SK-N-MC (cell line): ENCODE data around the gene PPIL1.

Experiments
- DNase-seq: peaks from one replicate; pipeline ENCODE4 v3.0.0-alpha.2; 2011; ENCODE audit warnings: low read depth, low spot score
- H3K27ac ChIP-seq: fragments of 200-600 bp; sonication (generic); 2 replicates; pipeline ENCODE4 v1.5.1; 2016; ENCODE audit warnings: mixed run types
- H3K36me3 ChIP-seq: fragments of 200-600 bp; sonication (generic); 2 replicates; pipeline ENCODE4 v1.6.1; 2017; ENCODE audit warnings: antibody characterized with exemption, low read length, mixed read lengths; ENCODE audit not compliant: insufficient read depth
- H3K4me3 ChIP-seq: fragments of 200-600 bp; sonication (generic); 2 replicates; pipeline ENCODE4 v1.5.1; 2016
- H3K9ac ChIP-seq: fragments of 200-600 bp; sonication (generic); 2 replicates; pipeline ENCODE4 v1.8.0; 2017; ENCODE audit warnings: mixed run types, mixed read lengths; ENCODE audit not compliant: insufficient read length
- H3K9me3 ChIP-seq: fragments of 200-600 bp; sonication (generic); 2 replicates; pipeline ENCODE4 v1.6.1; 2017; ENCODE audit warnings: low read depth, mild to moderate bottlenecking, antibody characterized with exemption, low read length, moderate library complexity, mixed read lengths
- EZH2 ChIP-seq: fragments of 200-600 bp; sonication (generic); IDR thresholded peaks from one replicate; pipeline ENCODE4 v1.6.1; 2017; ENCODE audit warnings: antibody characterized with exemption
- FOXP2 ChIP-seq: optimal IDR thresholded peaks from 2 replicates; pipeline ENCODE3; 2011; ENCODE audit warnings: mild to moderate bottlenecking, moderate library complexity; ENCODE audit not compliant: insufficient read depth; ENCODE audit errors: extremely low read length, control extremely low read depth
- POLR2AphosphoS5 ChIP-seq: IDR thresholded peaks from 2 replicates; pipeline ENCODE4 v1.6.1; 2012; ENCODE audit warnings: mild to moderate bottlenecking, low read depth, low read length, borderline replicate concordance

The PPIL1 gene

DNA sequence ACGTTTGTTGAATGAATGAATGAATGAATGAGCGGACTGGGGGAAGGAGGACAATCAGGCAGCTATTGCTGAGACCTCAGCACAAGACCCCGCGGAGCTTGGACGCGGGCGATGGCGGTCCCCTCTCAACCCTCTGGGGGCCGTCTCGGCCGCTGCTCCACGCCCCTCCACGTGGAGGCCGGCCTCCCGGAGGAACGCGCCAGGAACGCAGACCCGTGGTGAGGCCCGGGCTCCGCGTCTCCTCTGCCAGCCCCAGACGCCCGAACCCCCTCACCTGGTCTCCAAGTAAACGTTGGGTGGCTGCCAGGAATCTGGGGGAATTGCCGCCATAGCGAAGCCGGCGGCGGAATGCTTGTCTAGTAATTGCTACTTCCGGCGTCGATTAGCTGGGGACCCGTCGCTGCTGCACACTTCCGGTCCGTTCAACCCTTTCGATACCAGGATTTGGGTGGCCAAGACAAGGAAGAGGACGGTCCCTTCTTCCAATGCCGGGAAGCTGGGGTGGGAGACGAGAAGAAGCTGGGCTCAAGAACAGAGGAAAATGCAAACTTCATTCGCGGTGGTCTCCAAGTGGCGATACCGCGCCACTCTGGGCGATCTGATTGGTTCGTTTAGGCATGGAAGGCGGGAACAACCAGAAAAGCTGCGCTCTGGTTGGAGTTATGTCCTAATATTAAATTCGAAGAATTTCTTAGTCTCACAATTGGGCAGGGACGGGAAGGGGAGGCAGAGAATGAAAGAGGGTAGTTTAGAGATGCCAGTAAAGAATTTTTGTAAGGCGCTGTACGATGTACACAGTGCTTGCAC is at the start of gene PPIL1:
Gene PPIL1, minus strand, starts transcription at position 361 of the 807 bp plus-strand sequence. Its CDS starts 31 bp downstream, at position 330.
- peak within 1 kb of the TSS; percentile 98 for H3K9ac ChIP-seq
- H3K4me3 ChIP-seq, result peak within 1 kb of the TSS; percentile 90
- peaks cover 33% of the 10 kb centered on the region for H3K36me3 ChIP-seq
- H3K27ac ChIP-seq, result peak within 1 kb of the TSS; percentile 98
- peak; percentile 92 for DNase-seq
- TF ChIP-seq POLR2AphosphoS5 (peak; percentile 82), EZH2 (no peak), FOXP2 (peak; percentile 27)
- no peaks in the 10 kb centered on the region for H3K9me3 ChIP-seq

DNA sequence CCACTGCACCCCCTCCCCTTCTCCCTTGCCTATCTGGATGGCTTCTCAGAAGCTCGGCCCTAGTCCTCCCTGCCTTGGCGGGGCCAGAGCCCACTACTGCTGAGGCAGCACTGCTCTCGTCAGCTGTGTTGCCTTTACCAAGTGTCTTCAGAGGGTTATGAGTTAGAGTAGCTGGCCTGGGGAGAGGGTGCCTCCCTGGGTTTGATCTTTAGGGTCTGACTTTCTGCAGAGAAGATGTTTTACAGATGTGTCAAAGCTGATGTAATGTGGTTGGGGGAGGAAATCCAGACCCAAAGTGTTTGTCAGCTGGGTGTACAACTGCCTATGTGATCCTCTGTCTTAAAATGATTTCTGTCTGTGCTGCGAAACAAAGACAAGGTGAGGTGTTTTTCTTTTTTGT is 49.5 kb upstream of the PPIL1 start:
- Histone ChIP-seq H3K27ac (no peak overlapping the region), H3K9ac (no peak overlapping the region), H3K36me3 (peaks cover 16% of the 10 kb centered on the region; the same call in 1 of the 2 replicates), H3K9me3 (no peaks in the 10 kb centered on the region), H3K4me3 (no peak overlapping the region)
- TF ChIP-seq POLR2AphosphoS5, result no peak
- no peak for TF ChIP-seq EZH2
- TF ChIP-seq FOXP2, result no peak
- DNase-seq, result no peak

GRCh38 chr6:36920546-36920945 is 45.9 kb upstream of the PPIL1 start:
- no peak for TF ChIP-seq FOXP2
- TF ChIP-seq POLR2AphosphoS5, result no peak
- TF ChIP-seq EZH2, result no peak
- no peak for DNase-seq
- H3K9me3 ChIP-seq, result no peaks in the 10 kb centered on the region
- no peak overlapping the region for H3K4me3 ChIP-seq
- H3K9ac ChIP-seq, result no peak overlapping the region
- H3K27ac ChIP-seq, result no peak overlapping the region
- H3K36me3 ChIP-seq, result peaks cover 35% of the 10 kb centered on the region

DNA sequence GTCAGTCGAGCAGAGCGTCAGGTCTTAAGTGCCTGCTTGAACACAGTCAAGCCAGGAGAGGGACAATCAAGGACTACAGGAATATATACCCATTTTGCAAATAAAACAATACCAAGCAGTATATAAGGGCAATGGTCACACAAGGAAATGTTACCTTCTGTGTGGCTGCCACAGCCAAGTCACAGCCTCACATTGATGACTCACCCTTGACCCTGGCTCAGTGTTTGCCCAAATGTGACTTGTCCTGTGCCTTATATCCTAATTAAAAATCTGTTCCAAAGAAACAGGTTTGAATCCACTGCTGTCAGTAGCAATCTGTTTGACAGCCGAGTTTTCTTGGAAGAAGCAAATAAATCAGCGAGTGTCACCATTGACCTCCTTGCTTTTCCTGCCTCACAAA is 45.4 kb upstream of the PPIL1 start:
- H3K9me3 ChIP-seq, result no peaks in the 10 kb centered on the region
- no peak overlapping the region for H3K27ac ChIP-seq
- H3K36me3 ChIP-seq, result peaks cover 37% of the 10 kb centered on the region
- no peak for DNase-seq
- TF ChIP-seq POLR2AphosphoS5 (no peak), EZH2 (no peak), FOXP2 (no peak)
- H3K4me3 ChIP-seq, result no peak overlapping the region
- no peak overlapping the region for H3K9ac ChIP-seq

- no peak overlapping the region for H3K4me3 ChIP-seq
- H3K36me3 ChIP-seq, result peaks cover 50% of the 10 kb centered on the region
- H3K9me3 ChIP-seq, result no peaks in the 10 kb centered on the region
- TF ChIP-seq EZH2, result no peak
- TF ChIP-seq POLR2AphosphoS5, result no peak
- TF ChIP-seq FOXP2, result no peak
- H3K27ac ChIP-seq, result no peak overlapping the region
- no peak overlapping the region for H3K9ac ChIP-seq
- DNase-seq, result no peak
Measured at GRCh38 chr6:36917541-36918193, 43.1 kb upstream of the PPIL1 start.

DNA sequence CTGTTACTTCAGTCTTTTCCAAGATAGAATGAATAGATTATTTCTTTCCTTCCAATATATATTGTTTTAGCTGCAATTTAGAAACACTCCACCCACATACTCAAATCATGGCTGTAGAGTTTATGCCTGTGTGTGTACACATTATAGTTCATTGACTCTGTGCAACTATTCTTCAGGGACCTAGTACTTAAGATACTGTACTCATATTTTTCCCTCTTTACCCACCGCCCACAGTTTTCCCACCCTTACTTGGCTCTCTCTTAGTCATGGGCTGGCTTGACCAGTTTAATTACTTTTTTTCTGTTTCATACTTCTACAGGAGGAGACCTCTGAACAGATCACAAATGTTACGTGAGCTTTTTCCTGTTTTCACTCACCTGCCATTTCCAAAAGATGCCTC is 41.5 kb upstream of the PPIL1 start:
- no peak for TF ChIP-seq EZH2
- TF ChIP-seq POLR2AphosphoS5, result no peak
- TF ChIP-seq FOXP2, result no peak
- no peak for DNase-seq
- H3K9me3 ChIP-seq, result no peaks in the 10 kb centered on the region
- H3K36me3 ChIP-seq, result peaks cover 55% of the 10 kb centered on the region
- H3K9ac ChIP-seq, result no peak overlapping the region
- H3K27ac ChIP-seq, result no peak overlapping the region
- no peak overlapping the region for H3K4me3 ChIP-seq

- no peak for DNase-seq
Measured at GRCh38 chr6:36915599-36915998, 41.0 kb upstream of the PPIL1 start.

DNA sequence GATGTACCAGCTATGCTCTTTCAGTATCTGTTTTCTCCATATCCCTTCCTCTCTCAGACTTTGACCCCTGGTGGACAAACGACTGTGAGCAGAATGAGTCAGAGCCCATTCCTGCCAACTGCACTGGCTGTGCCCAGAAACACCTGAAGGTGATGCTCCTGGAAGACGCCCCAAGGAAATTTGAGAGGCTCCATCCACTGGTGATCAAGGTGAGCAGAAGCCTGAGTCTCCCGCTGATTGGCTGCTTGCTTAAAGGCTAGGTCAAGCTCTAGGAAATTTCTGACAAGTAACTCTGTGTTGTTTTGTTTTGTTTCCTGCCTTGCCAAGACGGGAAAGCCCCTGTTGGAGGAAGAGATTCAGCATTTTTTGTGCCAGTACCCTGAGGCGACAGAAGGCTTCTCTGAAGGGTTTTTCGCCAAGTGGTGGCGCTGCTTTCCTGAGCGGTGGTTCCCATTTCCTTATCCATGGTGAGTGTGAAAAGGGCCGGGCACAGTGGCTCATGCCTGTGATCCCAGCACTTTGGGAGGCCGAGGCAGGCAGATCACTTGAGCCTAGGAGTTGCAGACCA is 39.7 kb upstream of the PPIL1 start:
- Histone ChIP-seq H3K9ac (no peak overlapping the region), H3K27ac (no peak overlapping the region), H3K36me3 (peaks cover 40% of the 10 kb centered on the region), H3K9me3 (no peaks in the 10 kb centered on the region), H3K4me3 (no peak overlapping the region)
- DNase-seq, result no peak
- TF ChIP-seq POLR2AphosphoS5 (no peak), EZH2 (no peak), FOXP2 (no peak)

More at GRCh38 chr6:36915599-36915998, 41.0 kb upstream of the PPIL1 start:
- Histone ChIP-seq H3K27ac (no peak overlapping the region), H3K9ac (no peak overlapping the region), H3K4me3 (no peak overlapping the region), H3K36me3 (peaks cover 53% of the 10 kb centered on the region), H3K9me3 (no peaks in the 10 kb centered on the region)
- TF ChIP-seq FOXP2, result no peak
- TF ChIP-seq EZH2, result no peak
- TF ChIP-seq POLR2AphosphoS5, result no peak

DNA sequence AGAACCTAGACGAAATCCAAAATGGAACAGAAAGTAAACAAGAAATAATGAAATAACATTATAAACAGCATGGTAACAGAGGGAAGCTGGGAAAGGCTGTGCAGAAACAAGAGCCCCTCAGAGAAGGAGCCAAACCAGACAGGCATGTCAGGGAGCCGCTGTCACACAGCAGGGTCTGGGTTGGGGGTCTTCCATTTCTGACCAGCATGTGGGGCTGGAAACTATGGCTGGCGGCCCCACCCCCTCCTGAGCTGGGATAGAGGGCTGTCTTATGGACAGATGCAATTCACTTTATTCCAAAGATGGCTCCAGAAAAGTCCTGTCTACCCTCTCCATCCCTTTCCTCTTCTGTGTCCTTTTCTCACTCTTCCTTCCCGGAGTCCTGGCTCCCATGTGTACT is 38.5 kb upstream of the PPIL1 start:
- Histone ChIP-seq H3K4me3 (no peak overlapping the region), H3K9me3 (no peaks in the 10 kb centered on the region), H3K27ac (no peak overlapping the region), H3K36me3 (peaks cover 37% of the 10 kb centered on the region), H3K9ac (no peak overlapping the region)
- TF ChIP-seq POLR2AphosphoS5 (no peak), FOXP2 (no peak), EZH2 (no peak)
- no peak for DNase-seq
